Right hindlimb (tissue), 1 donor: Measurements from ENCODE around the gene OR5B21.
A peak's percentile ranks its signal among the peaks of the same experiment; 100 is the strongest.

ENCODE experiments used
- DNase-seq: peaks from one replicate; pipeline ENCODE4 v3.0.0-alpha.2; 2018

Gene OR5B21

GRCh38 chr11:58508005-58508404 lies at the start of gene OR5B21:
TSS of gene OR5B21 (minus strand) at chr11:58508105. CDS start at chr11:58508105, 0 bp downstream.
- no peak for DNase-seq

GRCh38 chr11:58549644-58550043 lies 41.7 kb upstream of the OR5B21 start:
- no peak for DNase-seq

DNA sequence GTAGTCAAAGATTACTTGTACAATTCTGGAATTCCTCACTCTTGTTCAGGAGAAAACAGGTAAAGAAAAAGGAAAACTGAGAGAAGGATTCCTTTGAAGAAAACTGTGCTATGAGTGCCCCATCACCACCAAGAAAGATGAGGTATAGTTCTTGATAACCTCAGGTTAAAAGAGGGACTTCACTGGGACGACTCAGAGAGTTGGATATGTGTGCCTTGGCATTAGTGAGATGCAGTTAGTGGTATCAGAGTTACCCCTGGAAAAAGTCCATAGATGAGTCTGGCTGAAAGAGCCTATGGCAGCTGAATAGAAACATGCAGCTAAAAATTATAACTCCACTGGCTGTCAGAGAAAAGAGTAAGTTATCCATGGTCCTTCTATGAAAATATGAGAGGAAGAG lies 38.9 kb upstream of the OR5B21 start:
- DNase-seq, result no peak

DNA sequence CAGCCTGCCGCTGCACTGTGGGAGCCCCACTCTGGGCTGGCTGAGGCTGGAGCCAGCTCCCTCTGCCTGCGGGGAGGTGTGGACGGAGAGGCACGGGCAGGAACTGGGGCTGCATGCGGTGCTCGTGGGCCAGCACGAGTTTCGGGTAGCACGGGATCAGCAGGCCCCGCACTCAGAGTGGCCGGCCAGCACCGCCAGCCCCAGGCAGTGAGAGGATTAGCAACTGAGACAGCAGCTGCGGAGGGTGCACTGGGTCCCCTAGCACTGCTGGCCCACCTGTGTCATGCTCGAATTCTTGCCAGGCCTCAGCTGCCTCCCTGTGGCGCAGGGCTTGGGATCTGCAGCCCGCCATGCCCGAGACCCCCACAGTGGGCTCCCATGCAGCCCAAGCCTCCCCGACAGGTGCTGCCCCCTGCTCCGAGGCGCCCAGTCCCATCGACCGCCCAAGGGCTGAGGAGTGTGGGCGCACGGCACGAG lies 24.0 kb upstream of the OR5B21 start:
- DNase-seq, result no peak

DNA sequence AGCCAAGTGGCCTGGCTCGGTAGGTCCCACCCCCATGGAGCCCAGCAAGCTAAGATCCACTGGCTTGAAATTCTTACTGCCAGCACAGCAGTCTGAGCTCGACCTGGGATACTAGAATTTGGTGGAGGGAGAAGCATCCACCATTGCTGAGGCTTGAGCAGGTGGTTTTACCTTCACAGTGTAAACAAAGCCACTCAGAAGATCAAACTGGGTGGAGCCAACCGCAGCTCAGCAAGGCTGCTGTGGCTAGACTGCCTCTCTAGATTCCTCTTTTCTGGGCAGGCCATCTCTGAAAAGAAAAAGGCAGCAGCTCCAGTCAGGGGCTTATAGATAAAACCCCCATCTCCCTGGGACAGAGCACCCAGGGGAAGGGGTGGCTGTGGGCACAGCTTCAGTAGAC lies 22.3 kb upstream of the OR5B21 start:
- DNase-seq, result no peak

DNA sequence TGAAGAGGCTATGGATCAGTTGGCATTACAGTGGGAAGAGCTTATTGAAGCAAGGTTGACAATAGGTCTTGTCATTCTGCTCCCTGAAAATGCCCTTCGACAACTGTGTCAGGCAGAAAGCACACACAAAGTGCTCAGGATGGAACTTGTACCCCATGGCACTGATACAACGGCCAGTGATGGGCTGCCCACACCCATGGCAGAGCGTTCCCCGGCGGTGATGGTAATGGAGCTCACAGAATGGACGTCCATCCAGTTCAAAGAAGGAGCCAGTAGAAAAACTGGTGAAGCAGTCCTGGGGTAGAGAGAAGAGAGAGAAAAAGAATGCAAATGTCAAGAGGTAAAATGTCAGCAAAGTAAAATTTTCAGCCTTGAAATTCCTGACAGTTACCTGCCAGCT lies 19.5 kb upstream of the OR5B21 start:
- DNase-seq, result no peak

DNA sequence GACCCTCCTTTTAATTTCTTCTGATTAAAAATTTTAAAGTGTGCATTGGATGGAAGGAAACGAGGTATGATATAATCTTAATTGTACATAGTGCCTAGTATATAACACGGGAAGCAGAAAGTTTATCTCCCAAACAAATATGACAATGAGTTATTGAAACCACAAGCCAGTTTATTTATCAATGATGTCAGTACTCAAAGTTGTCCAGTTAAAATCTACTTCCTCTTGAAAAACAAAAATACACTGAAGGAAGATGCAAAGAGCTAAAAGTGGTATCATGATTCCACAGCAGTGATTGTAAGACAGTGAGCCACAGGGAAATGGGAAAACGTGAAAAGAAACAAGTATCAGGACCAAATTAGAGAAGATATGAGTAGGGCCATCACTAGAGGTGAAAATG lies 18.8 kb upstream of the OR5B21 start:
- DNase-seq, result no peak

GRCh38 chr11:58525037-58525614 lies 17.2 kb upstream of the OR5B21 start:
- no peak for DNase-seq

DNA sequence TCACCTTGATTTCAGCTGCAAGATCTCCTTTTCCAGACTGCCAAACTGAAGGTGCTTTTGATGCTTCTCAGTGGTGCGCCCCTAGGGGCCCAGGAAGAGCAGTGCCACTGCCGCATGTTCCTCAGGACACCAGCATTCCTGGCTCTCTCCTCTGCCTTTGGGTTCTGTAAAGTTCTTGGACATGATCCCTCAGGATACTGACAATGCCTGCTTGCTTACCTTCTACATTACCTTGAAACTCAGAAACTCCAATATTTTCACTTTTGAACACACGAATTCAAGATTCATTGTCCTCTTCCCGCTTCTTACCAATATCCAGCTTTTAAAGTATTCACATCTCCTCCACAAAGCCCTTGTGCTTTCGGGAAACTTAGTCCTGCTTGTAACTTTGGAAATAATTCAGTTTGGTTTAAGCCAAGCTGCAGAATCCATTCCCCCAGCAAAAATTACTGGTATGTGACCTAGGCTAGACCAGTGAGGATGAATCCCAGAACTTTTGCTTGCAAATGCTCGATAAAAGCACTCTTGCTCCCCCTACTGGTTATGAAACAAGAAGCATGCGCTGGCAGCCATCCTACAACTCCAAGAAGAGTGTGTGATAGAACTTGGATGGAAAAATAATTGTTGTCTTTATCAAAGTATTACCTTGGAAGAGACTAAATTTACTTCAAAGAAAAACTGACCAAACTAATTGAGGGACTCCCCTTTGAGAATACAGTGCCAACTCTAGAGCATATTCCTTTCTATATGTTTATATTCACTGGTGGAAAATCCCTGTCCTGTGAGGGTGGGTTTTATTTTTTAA lies 16.5 kb upstream of the OR5B21 start:
- peak; percentile 73 for DNase-seq

DNA sequence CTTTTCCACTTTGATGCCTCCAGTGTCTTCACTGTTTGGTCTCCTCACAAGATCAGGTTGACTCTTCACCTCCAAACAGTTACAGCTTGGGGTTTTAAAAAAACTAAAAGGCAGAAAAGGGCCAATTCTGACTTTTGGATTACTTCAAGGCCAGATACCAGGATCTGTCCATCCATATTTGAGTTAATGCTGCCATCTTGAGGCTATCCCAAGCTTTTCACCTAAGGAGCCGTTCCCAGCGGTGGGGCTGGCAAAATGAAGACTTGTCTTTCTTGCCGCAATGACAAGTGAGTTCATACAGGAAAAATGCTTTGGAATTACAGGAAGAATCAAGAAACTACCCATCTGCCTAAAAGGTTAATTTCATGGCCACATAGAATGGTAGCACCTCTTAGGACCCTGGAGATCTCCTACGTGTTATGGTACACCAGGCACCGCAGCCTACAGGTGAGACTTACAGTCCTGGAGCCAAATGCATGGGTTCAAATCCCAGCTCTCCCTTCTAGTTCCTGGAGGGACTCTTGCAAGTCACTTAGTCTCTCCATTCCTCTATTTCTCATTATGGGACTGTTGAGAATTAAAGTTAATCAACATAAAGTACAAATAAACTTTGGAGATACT lies 6.0 kb upstream of the OR5B21 start:
- DNase-seq, result peak; percentile 24

GRCh38 chr11:58511636-58512035 lies 3.7 kb upstream of the OR5B21 start:
- no peak for DNase-seq

DNA sequence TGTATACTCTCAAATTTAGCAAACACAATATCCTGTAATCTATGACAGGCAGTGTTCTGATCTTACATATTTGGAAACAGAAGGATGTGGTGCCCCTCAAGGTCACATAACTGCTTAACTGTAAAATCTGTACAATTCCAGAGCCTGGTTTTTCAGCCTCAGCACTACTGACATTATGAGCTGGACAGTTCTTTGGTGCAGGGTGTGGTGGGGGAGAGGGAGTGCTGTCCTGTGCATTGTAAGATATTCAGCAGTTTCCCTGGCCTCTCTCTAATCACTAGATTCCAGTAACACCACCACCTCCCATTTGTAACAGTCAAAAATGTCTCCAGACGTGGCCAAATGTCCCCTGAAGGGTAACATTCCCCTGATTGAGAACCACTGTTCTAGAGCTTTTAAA lies 1.8 kb upstream of the OR5B21 start:
- DNase-seq, result no peak

- no peak for DNase-seq
Measured at GRCh38 chr11:58508814-58509213, 909 bp upstream of the OR5B21 start.

- DNase-seq, result no peak
Measured at GRCh38 chr11:58507355-58507754, 550 bp downstream of the OR5B21 start.

DNA sequence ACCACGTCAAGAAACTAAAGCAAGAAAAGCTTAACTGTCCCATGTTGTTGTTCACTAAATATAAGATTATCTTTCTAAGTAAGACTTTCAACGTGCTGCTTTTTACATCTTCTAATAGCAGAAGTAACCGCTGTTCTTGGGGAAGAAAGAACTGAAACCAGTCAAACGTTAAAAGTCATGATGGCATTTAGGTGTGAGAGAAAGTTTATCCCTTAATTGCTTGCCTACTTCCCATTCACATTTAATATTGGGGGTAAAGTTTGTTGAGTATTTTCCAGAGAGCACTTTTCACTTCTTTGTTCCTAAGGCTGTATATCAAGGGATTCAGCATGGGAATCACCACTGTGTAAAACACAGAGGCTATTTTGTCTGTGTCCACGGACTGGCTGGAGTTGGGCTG lies 970 bp downstream of the OR5B21 start:
- DNase-seq, result no peak

DNA sequence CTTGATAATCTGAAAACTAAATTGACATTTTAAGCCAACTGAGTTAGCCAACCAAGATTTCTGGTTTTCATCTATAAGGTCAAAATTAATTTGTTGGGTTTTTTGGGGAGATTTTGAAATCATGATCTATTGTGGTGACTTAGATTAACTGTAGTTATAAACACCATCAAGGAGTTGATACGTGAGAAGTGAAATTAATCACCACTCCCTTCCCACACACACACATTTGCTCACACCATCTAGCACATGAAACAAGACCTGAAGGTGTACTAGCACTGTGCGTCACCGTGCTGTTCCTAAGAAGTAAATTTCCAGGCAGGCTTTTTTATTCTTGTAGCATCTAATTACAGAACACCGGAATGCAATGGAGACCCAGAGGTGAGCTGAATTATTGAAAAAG lies 2.1 kb downstream of the OR5B21 start:
- DNase-seq, result no peak

GRCh38 chr11:58504232-58504631 lies 3.7 kb downstream of the OR5B21 start:
- no peak for DNase-seq

DNA sequence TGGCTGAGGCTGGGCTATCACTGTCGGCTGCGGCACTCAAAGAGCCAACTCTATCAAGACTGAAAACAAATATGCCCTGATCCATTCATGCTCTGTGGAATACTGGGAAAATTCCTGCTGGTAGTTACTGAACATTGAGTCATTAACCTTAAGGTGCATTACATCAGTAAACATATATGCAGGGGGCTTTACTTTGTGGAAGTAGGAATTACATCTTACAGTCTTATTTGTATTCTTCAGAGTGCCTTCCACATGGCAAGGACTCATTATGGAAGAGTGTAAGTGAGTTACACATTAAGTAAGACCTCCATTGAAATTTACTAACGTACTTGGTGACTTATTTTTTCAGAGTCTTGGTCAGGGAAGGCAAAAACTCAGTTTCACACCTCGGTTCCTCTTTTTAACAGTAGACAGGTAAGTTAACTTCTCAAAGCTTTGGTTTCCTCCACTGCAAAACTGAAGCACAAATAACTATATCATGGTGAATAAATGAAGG lies 4.5 kb downstream of the OR5B21 start:
- DNase-seq, result no peak

- DNase-seq, result no peak
Measured at GRCh38 chr11:58502004-58502403, 5.9 kb downstream of the OR5B21 start.

- peak; percentile 24 for DNase-seq
Measured at GRCh38 chr11:58498464-58498863, 9.4 kb downstream of the OR5B21 start.

DNA sequence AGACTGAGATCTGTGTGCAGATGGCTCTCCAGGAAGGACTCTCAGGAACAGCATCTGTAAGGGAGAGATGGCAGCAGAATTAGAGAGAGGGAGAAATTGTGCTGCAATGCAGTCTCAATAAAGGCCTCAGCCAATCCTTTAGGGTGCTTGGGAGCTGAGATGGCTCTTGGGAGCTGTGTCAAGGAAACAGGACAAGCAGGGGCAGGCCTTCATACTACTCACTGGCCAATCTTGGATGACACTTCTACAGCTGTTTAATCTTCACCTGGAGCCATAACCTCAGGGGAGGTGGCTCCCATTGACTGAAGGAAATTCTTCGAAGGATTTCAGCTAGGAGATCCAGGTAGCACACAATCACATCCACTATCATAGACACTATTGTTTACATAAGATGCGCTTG lies 10.0 kb downstream of the OR5B21 start:
- DNase-seq, result no peak

DNA sequence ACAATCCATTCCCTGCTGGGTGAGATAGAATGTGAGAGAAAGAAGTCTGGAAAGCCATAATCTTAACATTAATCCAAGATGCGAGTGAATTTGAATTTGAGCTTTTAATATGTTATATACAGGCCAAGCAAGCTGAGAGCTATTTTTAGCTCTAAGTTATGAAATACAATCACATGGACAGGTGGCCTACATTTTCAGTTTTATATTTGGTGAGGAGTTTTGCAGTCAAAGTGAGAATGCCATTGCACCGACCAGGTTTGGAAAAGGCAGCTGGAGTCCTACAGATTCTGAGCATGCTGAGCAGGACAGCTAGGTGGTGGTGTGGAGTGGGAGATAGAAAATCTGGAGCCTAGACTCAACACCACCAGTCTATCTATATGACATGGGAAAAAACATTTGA lies 12.0 kb downstream of the OR5B21 start:
- no peak for DNase-seq

DNA sequence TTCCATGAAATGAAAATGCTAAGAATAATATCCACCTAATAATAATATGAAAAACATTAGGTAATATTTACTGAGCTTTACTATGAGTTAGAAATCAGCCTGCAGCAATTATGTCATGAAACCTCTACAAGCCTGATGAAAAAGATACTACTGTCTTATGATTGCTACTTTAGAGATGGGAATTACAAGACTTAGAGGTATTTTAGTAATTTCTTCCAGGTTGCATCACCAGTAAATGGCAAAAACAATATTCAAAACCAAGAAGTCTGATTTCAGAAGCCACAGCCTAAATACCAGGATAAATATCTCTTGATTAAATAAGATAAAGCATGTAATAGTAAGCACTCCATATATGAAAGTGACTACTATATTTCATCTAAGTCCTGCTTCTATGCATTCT lies 13.8 kb downstream of the OR5B21 start:
- no peak for DNase-seq

DNA sequence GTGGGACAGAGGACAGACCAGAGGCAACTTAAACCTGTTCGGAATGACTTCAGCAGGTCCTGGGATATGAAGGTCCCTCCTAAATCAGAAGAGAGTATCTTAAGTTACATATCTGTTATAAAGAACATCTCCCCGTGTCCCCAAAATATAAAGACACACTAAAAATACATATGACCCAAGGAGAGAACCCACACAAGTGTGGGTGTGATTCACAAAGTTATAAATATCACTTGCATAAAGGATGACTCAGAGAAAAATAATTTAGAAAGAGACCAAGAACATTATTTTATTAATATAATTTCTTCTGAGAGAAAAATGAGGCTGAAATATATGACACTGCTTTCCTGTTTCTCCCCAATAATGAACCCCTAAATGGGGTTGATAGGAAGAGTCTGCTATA lies 14.2 kb downstream of the OR5B21 start:
- DNase-seq, result no peak
